NCI-H748 (cell line): ENCODE results near the gene PKNOX2.
A peak's percentile ranks its signal among the peaks of the same experiment; 100 is the strongest.

Experiments
- DNase-seq: peaks from one replicate; lab custom pipeline; 2025; ENCODE audit not compliant: unreplicated experiment; lab: John Stamatoyannopoulos, UW

Gene PKNOX2

GRCh38 chr11:125258291-125259032 is 93.9 kb downstream of the PKNOX2 start:
- DNase-seq, result no peak

GRCh38 chr11:125261588-125261987 is 97.0 kb downstream of the PKNOX2 start:
- no peak for DNase-seq

- peak; percentile 4 for DNase-seq
Observed at GRCh38 chr11:125262194-125262829, 97.8 kb downstream of the PKNOX2 start.

- no peak for DNase-seq
Observed at GRCh38 chr11:125262830-125263218, 98.3 kb downstream of the PKNOX2 start.

- peak; percentile 50 for DNase-seq
Observed at GRCh38 chr11:125263268-125263790, 98.8 kb downstream of the PKNOX2 start.

- DNase-seq, result no peak
Observed at GRCh38 chr11:125264100-125265022, 99.8 kb downstream of the PKNOX2 start.

GRCh38 chr11:125267548-125267947 is 103.0 kb downstream of the PKNOX2 start:
- DNase-seq, result no peak

GRCh38 chr11:125268611-125269010 is 104.1 kb downstream of the PKNOX2 start:
- DNase-seq, result no peak

- no peak for DNase-seq
Observed at GRCh38 chr11:125270106-125270505, 105.6 kb downstream of the PKNOX2 start.

- DNase-seq, result no peak
Observed at GRCh38 chr11:125270711-125271110, 106.2 kb downstream of the PKNOX2 start.

- no peak for DNase-seq
Observed at GRCh38 chr11:125271483-125272091, 107.0 kb downstream of the PKNOX2 start.

GRCh38 chr11:125272092-125272491 is 107.5 kb downstream of the PKNOX2 start:
- DNase-seq, result no peak

GRCh38 chr11:125272821-125273220 is 108.3 kb downstream of the PKNOX2 start:
- DNase-seq, result no peak

GRCh38 chr11:125273519-125274000 is 109.0 kb downstream of the PKNOX2 start:
- DNase-seq, result no peak

- no peak for DNase-seq
Observed at GRCh38 chr11:125274309-125274708, 109.8 kb downstream of the PKNOX2 start.

- DNase-seq, result no peak
Observed at GRCh38 chr11:125274774-125275173, 110.2 kb downstream of the PKNOX2 start.

- peak; percentile 42 for DNase-seq
Observed at GRCh38 chr11:125275905-125276618, 111.5 kb downstream of the PKNOX2 start.

GRCh38 chr11:125276619-125276976 is 112.0 kb downstream of the PKNOX2 start:
- DNase-seq, result no peak

GRCh38 chr11:125279676-125280418 is 115.3 kb downstream of the PKNOX2 start:
- DNase-seq, result no peak
